SK-N-MC (cell line): ENCODE results near the gene CD248.

Source experiments
- EZH2 ChIP-seq: fragments of 200-600 bp; sonication (generic); IDR thresholded peaks from one replicate; pipeline ENCODE4 v1.6.1; 2017; ENCODE audit warnings: antibody characterized with exemption
- POLR2AphosphoS5 ChIP-seq: IDR thresholded peaks from 2 replicates; pipeline ENCODE4 v1.6.1; 2012; ENCODE audit warnings: mild to moderate bottlenecking, low read depth, low read length, borderline replicate concordance

DNA sequence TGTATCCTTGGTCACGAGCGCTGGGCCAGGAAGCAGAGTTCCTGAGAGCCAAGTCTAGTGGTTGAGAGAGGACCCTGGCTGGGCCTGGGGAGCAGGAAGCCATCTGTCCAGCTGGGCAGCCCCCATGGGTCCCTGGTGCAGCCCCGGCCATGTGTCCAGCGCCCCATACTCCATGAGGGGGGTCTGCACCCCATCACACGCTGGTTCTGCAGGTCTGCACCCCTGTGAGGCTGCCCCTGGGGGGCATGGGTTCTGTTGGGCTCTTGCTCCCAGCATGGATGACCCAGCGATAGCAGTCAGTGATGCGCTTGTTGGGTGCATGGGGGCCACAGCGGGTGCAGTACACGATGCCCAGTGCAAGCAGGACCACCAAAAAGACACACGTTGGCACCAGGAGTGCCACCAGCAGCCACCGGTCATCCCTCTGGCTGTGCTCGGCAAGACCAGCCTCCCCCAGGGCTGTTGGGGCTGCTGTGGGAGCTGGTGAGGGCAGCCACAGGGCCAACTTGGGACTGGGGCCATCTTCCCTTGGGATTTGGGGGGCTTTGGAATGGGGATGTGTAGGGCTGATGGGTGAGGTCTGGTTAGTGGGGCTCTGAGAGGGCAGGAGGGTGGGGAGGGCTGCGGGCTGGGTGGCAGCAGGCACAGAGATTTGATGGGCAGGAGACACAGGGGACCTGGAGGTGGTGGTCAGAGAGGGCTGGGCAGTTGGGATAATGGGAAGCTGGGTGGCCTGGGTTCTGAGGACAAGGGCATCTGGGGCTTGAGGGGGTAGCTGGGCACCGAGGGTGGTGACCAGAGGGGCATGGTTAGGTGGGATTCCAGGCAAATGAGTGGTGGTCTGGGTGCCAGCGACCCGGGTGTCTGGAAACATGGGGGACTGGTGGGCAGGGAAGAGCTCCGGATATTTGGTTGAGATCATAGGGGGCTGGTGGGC lies 2.0 kb downstream of the CD248 start:
- no peak for TF ChIP-seq EZH2
- TF ChIP-seq POLR2AphosphoS5: no peak; the same call in 1 of the 2 replicates
